ENCODE measurements around the gene FAR1. TPM values are rescaled to one million over a fixed set of nuclear protein-coding genes. Genes with fewer than 3 reads are reported as not detected.
A peak's percentile ranks its signal among the peaks of the same experiment; 100 is the strongest.

Gene FAR1
- total RNA-seq, 1 donor from 2014 or later, result 58.0 TPM

GRCh38 chr11:13667245-13667644 is 1.2 kb upstream of the FAR1 start:
- no peak overlapping the region for H3K27ac Mint-ChIP-seq
- DNase-seq (ENCODE audit: low spot score, unreplicated experiment), result no peak
- peaks cover 7% of the 10 kb centered on the region for H3K36me3 Mint-ChIP-seq (ENCODE audit: insufficient read depth)

DNA sequence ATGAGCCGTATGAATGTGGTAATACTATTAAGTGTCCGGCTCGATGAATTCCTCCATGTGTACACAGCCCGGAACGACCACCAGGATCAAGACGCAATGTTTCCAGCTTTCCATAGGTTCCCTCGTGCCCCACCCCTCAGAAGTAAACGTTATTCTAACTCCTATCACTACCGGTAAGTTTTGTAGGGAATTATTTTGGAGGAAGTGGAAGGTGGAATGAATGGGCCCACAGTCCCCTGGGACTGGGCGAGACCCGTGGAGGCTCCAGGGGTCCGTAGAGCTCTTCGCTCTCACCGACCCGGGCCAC is 720 bp upstream of the FAR1 start:
- peaks cover 19% of the 10 kb centered on the region for H3K27me3 Mint-ChIP-seq

More at GRCh38 chr11:13667245-13667644, 1.2 kb upstream of the FAR1 start:
- Mint-ChIP-seq H3K27me3 (peaks cover 18% of the 10 kb centered on the region), H3K4me1 (ENCODE audit: low read depth) (peaks cover 25% of the 10 kb centered on the region), H3K4me3 (ENCODE audit: low read depth) (peak overlapping the region; percentile 84), H3K9me3 (ENCODE audit: low read depth) (no peaks in the 10 kb centered on the region)
- TF ChIP-seq CTCF (IDR thresholded peaks at IDR 0.05; ENCODE audit: unreplicated experiment), result no peak

DNA sequence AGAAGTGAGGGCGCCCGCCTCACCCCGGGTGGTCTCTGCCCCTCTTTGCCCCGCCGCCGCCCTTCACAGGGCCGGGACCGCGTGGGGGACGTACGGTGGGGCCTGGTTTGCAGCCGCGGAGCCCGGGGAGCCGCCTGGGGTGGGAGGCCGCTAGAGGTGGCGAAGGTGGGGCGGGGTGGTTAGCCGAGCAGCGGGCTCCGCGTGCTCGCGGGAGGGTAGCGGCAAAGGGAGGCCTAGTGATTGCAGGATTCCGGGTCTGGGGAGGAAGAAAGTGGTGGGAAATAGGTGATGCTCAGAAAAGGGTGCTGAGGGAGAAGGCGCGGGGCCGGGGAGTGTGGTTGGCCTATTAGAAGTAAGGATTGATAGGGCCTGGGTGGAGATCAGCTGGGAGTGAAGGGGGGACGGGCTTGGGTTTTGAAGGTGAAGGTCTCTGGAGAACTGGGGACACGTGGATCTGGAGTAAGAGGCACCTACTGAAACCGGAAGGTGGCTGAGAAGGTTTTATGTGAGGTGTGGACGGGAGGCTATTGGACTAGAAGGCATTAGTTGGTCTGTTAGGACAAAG is 571 bp downstream of the FAR1 start:
- H3K27ac Mint-ChIP-seq, result peak overlapping the region; percentile 95
- peak overlapping the region; percentile 92 for H3K4me3 Mint-ChIP-seq (ENCODE audit: low read depth)
- H3K36me3 Mint-ChIP-seq (ENCODE audit: insufficient read depth), result peaks cover 7% of the 10 kb centered on the region
- peaks cover 33% of the 10 kb centered on the region for H3K4me1 Mint-ChIP-seq (ENCODE audit: low read depth)
- peaks cover 20% of the 10 kb centered on the region for H3K27me3 Mint-ChIP-seq
- no peaks in the 10 kb centered on the region for H3K9me3 Mint-ChIP-seq (ENCODE audit: low read depth)
- peak; percentile 36 for DNase-seq (ENCODE audit: low spot score, unreplicated experiment)
- TF ChIP-seq CTCF (IDR thresholded peaks at IDR 0.05; ENCODE audit: unreplicated experiment), result no peak

More for the DNA sequence above, 720 bp upstream of the FAR1 start:
- Mint-ChIP-seq H3K27ac (peak overlapping the region; percentile 91), H3K4me1 (ENCODE audit: low read depth) (peaks cover 30% of the 10 kb centered on the region), H3K4me3 (ENCODE audit: low read depth) (peak overlapping the region; percentile 84), H3K36me3 (ENCODE audit: insufficient read depth) (peaks cover 7% of the 10 kb centered on the region), H3K9me3 (ENCODE audit: low read depth) (no peaks in the 10 kb centered on the region)
- no peak for DNase-seq (ENCODE audit: low spot score, unreplicated experiment)
- no peak for TF ChIP-seq CTCF (IDR thresholded peaks at IDR 0.05; ENCODE audit: unreplicated experiment)

- Mint-ChIP-seq H3K27ac (peak overlapping the region; percentile 95), H3K4me1 (ENCODE audit: low read depth) (peaks cover 33% of the 10 kb centered on the region), H3K27me3 (peaks cover 25% of the 10 kb centered on the region), H3K4me3 (ENCODE audit: low read depth) (peak overlapping the region; percentile 92), H3K9me3 (ENCODE audit: low read depth) (no peaks in the 10 kb centered on the region), H3K36me3 (ENCODE audit: insufficient read depth) (peaks cover 9% of the 10 kb centered on the region)
- TF ChIP-seq CTCF (IDR thresholded peaks at IDR 0.05; ENCODE audit: unreplicated experiment), result no peak
- DNase-seq (ENCODE audit: low spot score, unreplicated experiment), result no peak
These were observed 1.3 kb downstream of the FAR1 start for GRCh38 chr11:13669544-13670488.

DNA sequence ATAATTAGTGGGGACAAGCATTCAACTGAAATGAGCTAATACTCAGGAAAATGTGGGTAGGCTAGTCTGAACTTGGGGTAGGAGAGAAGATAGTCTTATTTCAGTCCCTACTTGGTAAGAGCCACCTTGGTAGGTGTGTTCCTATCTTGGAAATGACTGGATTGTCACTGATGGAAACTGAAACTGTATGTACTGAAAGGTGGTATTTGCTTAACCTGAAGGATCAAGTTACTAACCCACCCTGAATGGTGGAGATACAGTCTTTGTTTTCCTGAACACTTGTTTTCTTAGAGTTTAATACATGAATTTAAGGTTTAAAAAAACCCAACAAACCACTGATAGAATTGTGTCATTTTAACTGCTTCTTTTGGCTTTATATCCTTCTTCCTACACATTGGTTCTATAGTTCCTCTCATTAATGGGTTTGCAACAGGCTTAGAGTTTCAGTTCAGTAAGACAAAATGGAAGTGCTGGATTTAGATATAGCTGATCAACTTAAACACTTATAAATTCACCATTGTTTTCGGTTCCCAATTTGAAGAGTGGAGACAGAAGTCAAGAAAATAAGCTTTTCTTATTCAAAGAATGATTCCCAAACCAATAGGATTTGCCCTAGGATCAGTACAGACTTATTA is 4.2 kb downstream of the FAR1 start:
- Mint-ChIP-seq H3K4me3 (ENCODE audit: low read depth) (no peak overlapping the region), H3K4me1 (ENCODE audit: low read depth) (peaks cover 40% of the 10 kb centered on the region), H3K36me3 (ENCODE audit: insufficient read depth) (peaks cover 9% of the 10 kb centered on the region), H3K9me3 (ENCODE audit: low read depth) (no peaks in the 10 kb centered on the region), H3K27ac (peak overlapping the region; percentile 47), H3K27me3 (peaks cover 32% of the 10 kb centered on the region)
- no peak for TF ChIP-seq CTCF (IDR thresholded peaks at IDR 0.05; ENCODE audit: unreplicated experiment)
- DNase-seq (ENCODE audit: low spot score, unreplicated experiment), result no peak
